Germinal center (tissue), 1 donor: ENCODE results near the gene POU6F2.

Experiments
- DNase-seq: peaks from one replicate; pipeline ENCODE4 v3.0.0; 2012; ENCODE audit warnings: mixed read lengths, low spot score

POU6F2 gene

GRCh38 chr7:39405581-39405980 is 427.9 kb downstream of the POU6F2 start:
- DNase-seq, result no peak

GRCh38 chr7:39406467-39406866 is 428.8 kb downstream of the POU6F2 start:
- DNase-seq, result no peak

GRCh38 chr7:39407137-39407536 is 429.4 kb downstream of the POU6F2 start:
- DNase-seq, result no peak

GRCh38 chr7:39407723-39408122 is 430.0 kb downstream of the POU6F2 start:
- DNase-seq, result no peak

- DNase-seq, result no peak
These were observed 431.2 kb downstream of the POU6F2 start for GRCh38 chr7:39408906-39409305.

- no peak for DNase-seq
These were observed 432.9 kb downstream of the POU6F2 start for GRCh38 chr7:39410582-39410981.

GRCh38 chr7:39413636-39414223 is 436.0 kb downstream of the POU6F2 start:
- DNase-seq, result no peak

GRCh38 chr7:39414224-39415035 is 436.7 kb downstream of the POU6F2 start:
- peak; percentile 33 for DNase-seq

- no peak for DNase-seq
These were observed 437.5 kb downstream of the POU6F2 start for GRCh38 chr7:39415091-39415787.

GRCh38 chr7:39416866-39417265 is 439.2 kb downstream of the POU6F2 start:
- no peak for DNase-seq

GRCh38 chr7:39417642-39418041 is 439.9 kb downstream of the POU6F2 start:
- no peak for DNase-seq

- no peak for DNase-seq
These were observed 443.5 kb downstream of the POU6F2 start for GRCh38 chr7:39421251-39421650.

GRCh38 chr7:39421661-39422060 is 444.0 kb downstream of the POU6F2 start:
- no peak for DNase-seq

GRCh38 chr7:39428221-39428620 is 450.5 kb downstream of the POU6F2 start:
- DNase-seq, result no peak

GRCh38 chr7:39429421-39429820 is 451.7 kb downstream of the POU6F2 start:
- DNase-seq, result no peak

GRCh38 chr7:39430441-39430840 is 452.7 kb downstream of the POU6F2 start:
- no peak for DNase-seq

- DNase-seq, result no peak
These were observed 453.4 kb downstream of the POU6F2 start for GRCh38 chr7:39430909-39431641.

- no peak for DNase-seq
These were observed 454.7 kb downstream of the POU6F2 start for GRCh38 chr7:39432368-39432767.

GRCh38 chr7:39432807-39433416 is 455.2 kb downstream of the POU6F2 start:
- DNase-seq, result no peak

- DNase-seq, result peak; percentile 22
These were observed 455.8 kb downstream of the POU6F2 start for GRCh38 chr7:39433550-39433949.

GRCh38 chr7:39434012-39434411 is 456.3 kb downstream of the POU6F2 start:
- DNase-seq, result no peak

- no peak for DNase-seq
These were observed 468.8 kb downstream of the POU6F2 start for GRCh38 chr7:39446546-39446945.
